ENCODE results near the gene KDM4B. TPM values are rescaled to one million over a fixed set of nuclear protein-coding genes. Genes with fewer than 3 reads are reported as not detected.
A peak's percentile ranks its signal among the peaks of the same experiment; 100 is the strongest.

The KDM4B gene
- total and polyA plus RNA-seq, 7 donors: 9.3 to 45.9 (median 29.5) TPM

DNA sequence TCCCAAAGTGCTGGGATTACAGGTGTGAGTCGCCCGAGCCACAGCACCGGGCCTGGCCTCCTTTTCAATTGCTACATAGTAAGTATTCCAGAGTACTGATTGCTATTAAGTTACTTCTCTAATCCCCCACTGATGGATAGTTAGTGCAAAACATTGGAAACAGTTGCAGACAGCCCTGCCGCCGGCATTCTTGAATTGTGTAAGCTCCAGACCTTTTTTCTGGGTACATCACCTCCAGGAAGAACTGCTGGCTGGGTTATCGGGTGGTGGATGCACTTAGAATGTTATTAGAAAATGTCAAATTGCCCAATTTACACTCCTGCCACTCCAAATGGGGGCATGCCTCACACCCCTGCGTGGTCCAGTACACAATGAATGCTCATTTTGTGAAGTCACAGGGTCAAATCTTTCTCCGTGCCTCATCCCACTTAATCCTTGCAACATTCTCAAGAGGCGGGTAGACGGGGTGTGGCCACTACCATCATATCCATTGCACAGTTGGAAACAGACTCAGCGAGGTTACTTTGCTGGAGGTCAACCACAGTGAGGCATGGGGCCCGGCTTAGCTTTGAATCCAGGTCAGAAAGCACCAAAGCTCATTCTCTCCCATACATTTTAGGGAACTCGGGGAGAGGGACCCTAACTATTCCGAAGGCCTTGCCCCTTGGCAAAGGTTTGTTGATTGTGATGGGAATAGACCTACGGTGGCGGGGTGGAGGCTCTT lies 1.0 kb upstream of the KDM4B start:
- no peak for TF ChIP-seq CTCF (IDR thresholded peaks at IDR 0.05)
- Histone ChIP-seq H3K4me1 (peaks cover 33% of the 10 kb centered on the region), H3K36me3 (ENCODE audit: insufficient read depth in 1 of 2, low read depth in 1 of 2) (no peaks in the 10 kb centered on the region), H3K9me3 (no peaks in the 10 kb centered on the region), H3K27me3 (ENCODE audit: insufficient read depth in 3 of 3, low read length in 2 of 3) (no peaks in the 10 kb centered on the region), H3K4me3 (peak overlapping the region; percentile 73), H3K27ac (peak overlapping the region; percentile 69)
- intact Hi-C loops (cut with DNase I): loop anchor here in 1 of 2 donors (5.0 kb wide), 1 partner anchor 91 kb away; no protein-coding TSS in a partner anchor
- DNase-seq (no peak), ATAC-seq (no peak)
- WGBS, 3 donors: 56 to 69% (median 65%) methylated on average over 16 of the region's 16 CpGs

DNA sequence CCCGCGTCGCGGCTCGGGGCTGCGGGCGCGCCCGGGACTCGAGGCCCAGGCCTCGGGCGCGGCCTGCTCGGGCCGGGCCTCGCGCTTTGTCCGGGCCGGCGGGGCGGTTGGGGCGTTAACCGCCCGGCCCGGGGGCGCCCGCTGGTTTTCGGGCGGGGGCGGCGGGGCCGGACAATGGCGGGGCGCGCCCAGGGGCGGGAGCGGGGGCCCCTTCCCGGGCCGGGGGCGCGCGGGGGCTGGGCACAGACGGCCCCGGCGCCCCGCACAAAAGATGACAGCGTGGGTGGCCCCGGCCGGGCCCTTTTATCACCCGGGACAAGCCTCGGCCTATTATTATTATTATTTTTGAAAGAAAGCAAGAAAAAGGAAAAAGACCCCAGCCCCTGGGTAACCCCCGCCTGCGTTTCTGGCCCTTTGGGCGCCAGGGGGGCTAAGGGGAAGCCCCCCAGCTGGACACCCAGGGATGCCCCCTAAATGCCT lies 419 bp downstream of the KDM4B start:
- Histone ChIP-seq H3K9me3 (no peaks in the 10 kb centered on the region), H3K27me3 (ENCODE audit: insufficient read depth in 3 of 3, low read length in 2 of 3) (no peaks in the 10 kb centered on the region), H3K36me3 (ENCODE audit: insufficient read depth in 1 of 2, low read depth in 1 of 2) (no peaks in the 10 kb centered on the region), H3K27ac (peak overlapping the region; percentile 71), H3K4me3 (peak overlapping the region; percentile 73), H3K4me1 (peaks cover 36% of the 10 kb centered on the region)
- ATAC-seq (no peak), DNase-seq (no peak)
- intact Hi-C loops (cut with DNase I): loop anchor here in 1 of 2 donors (5.0 kb wide), 1 partner anchor 92 kb away; no protein-coding TSS in a partner anchor
- WGBS, 3 donors: 1% methylated on average over 20 to 54 of the region's 54 CpGs
- no peak for TF ChIP-seq CTCF (IDR thresholded peaks at IDR 0.05)

DNA sequence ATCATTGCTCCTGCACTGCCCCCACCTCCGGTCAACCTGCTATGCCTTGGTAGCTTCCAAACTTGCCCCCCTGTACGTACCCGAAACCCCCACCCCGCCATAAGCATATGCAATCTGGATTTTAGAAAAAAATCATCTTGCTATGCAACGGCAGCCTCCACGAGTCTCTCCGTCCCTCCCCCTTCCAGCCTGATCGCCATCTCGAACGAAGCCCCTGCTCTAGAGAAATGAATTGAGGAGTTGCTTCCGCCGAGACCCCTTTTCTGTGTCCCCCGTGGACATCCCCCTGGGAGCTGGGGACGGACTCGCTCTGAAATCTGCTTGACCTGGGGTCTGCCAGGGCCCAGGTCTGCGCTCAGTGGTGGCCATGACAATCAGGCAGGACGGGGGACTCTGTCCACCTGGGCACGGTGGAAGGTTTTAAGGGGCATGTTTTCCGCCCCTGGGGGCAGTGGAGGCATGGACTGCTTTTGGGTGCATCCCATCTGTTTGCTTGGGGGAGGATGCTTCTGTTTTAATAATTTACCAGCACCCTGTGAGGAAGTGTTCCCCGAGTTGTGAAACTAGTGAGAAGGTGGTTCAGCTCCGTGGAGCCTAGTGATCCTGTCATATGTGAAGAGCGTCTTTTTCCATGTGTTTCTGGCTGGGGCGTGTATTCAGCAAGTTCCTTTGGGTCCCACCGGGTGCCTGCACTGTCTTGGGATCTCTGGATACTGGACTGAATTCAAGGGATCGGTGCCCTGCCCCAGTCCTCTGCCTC lies 1.0 kb downstream of the KDM4B start:
- Histone ChIP-seq H3K27me3 (ENCODE audit: insufficient read depth in 3 of 3, low read length in 2 of 3) (no peaks in the 10 kb centered on the region), H3K4me1 (peaks cover 42% of the 10 kb centered on the region), H3K4me3 (peak overlapping the region; percentile 73), H3K27ac (peak overlapping the region; percentile 71), H3K36me3 (ENCODE audit: insufficient read depth in 1 of 2, low read depth in 1 of 2) (no peaks in the 10 kb centered on the region), H3K9me3 (no peaks in the 10 kb centered on the region)
- DNase-seq (no peak), ATAC-seq (no peak)
- WGBS, 3 donors: 5 to 10% (median 7%) methylated on average over 25 of the region's 25 CpGs
- no peak for TF ChIP-seq CTCF (IDR thresholded peaks at IDR 0.05)
- intact Hi-C loops (cut with DNase I): loop anchor here in 1 of 2 donors (5.0 to 10.0 kb wide), 2 partner anchors 55 to 93 kb away; no protein-coding TSS in a partner anchor

DNA sequence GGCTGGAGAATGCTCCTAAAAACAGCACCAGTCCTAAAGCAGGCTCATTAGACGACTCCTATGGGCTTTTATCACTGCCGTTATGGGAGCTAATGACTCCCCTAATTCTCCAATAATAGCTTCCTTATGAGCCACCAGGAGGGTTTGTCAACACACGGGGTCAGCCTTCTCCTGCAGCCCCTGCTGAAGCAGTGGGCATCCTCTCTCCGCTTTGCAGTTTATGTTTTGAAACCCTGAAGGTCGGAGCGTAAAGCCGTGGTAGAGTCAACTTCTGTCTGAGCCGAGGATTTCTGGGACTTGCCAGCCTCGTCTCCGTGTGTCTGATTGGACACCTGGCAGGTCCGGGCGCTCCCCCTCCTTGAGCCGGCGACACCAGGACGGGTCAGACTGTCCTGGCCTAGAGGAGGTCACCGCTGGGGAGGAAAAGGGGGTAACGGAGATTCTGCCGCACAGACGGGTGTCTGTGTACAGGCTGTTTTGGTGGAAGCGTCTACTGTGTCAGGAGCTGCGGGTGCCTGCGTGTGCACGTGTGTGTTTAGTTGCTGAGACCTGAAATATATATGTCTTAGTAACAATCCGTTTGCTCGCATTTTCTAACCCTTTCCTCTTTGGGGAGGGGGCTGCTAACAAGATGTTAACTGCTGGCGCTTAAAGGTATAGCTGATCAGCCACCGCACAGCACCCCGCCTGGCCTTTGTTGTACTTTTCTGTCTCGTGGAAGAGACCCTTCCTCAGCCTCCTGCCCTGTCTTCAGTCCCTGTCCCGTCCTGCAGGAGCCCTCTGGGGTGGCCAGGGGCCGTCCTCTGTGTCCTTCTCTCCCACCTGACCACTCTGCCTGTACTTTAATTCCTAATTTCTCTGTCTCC lies 1.9 kb downstream of the KDM4B start:
- TF ChIP-seq CTCF (IDR thresholded peaks at IDR 0.05): no peak
- H3K4me1 ChIP-seq: peaks cover 50% of the 10 kb centered on the region
- peak overlapping the region; percentile 71 for H3K27ac ChIP-seq
- no peaks in the 10 kb centered on the region for H3K27me3 ChIP-seq (ENCODE audit: insufficient read depth in 3 of 3, low read length in 2 of 3)
- WGBS, 3 donors: 11 to 18% (median 14%) methylated on average over 31 of the region's 31 CpGs
- ATAC-seq (peak in 3 of 4 donors; percentile 24 to 28 (median 25)), DNase-seq (peak in 1 of 2 donors; percentile 80)
- intact Hi-C loops (cut with DNase I): loop anchor here in 1 of 2 donors (10.0 kb wide), 1 partner anchor 54 kb away; no protein-coding TSS in a partner anchor
- H3K9me3 ChIP-seq: no peaks in the 10 kb centered on the region
- no peaks in the 10 kb centered on the region for H3K36me3 ChIP-seq (ENCODE audit: insufficient read depth in 1 of 2, low read depth in 1 of 2)
- peak overlapping the region; percentile 73 for H3K4me3 ChIP-seq

All from psoas muscle (tissue), 8 donors.